GM12801 (cell line): ENCODE data around the gene DST.

Experiments used
- TF ChIP-seq, protein P1 (sequence below): IDR thresholded peaks from one replicate; pipeline ENCODE4 v1.5.1; 2011; ENCODE audit warnings: control low read depth; ENCODE audit not compliant: insufficient read length; ENCODE audit errors: extremely low read depth

Gene DST

DNA sequence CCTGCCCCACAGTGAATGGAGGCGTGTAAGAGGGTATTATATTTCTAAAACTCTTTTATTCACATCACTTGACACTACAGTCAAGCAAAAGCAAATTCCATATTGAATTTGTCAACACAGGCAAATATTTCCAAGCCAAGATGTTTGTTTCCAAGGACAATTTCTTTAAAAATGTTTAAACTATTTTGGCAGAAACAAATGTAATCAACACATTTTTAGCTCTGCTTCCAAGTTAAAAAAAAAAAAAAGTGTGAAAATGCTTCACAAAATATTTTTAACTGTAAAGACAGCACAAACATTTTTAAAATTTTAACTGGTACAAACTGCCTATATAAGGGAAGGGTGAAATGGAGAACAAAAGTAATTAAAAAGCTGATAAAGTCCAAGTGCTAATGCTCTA is 44.9 kb upstream of the DST start:
- TF ChIP-seq, protein P1, sequence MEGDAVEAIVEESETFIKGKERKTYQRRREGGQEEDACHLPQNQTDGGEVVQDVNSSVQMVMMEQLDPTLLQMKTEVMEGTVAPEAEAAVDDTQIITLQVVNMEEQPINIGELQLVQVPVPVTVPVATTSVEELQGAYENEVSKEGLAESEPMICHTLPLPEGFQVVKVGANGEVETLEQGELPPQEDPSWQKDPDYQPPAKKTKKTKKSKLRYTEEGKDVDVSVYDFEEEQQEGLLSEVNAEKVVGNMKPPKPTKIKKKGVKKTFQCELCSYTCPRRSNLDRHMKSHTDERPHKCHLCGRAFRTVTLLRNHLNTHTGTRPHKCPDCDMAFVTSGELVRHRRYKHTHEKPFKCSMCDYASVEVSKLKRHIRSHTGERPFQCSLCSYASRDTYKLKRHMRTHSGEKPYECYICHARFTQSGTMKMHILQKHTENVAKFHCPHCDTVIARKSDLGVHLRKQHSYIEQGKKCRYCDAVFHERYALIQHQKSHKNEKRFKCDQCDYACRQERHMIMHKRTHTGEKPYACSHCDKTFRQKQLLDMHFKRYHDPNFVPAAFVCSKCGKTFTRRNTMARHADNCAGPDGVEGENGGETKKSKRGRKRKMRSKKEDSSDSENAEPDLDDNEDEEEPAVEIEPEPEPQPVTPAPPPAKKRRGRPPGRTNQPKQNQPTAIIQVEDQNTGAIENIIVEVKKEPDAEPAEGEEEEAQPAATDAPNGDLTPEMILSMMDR: no peak

DNA sequence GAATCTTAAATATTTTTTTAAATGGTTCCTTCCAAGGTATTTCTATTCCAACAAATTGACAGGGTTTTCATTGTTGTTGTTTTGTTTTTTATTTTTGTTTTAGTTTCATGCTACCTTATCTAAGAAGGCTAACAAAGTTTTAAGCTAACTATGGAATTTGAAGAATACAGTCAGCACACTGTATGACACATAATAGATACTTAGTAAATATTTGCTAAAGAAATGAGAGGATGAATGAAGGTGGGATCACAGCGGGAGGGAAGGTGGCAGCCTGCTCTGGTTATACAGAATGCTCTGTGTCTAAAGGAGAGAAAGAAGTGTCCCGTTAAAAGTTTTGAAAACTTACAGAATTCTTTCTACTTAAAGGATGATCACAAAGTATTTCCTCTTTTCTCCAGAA is 43.7 kb upstream of the DST start:
- TF ChIP-seq, protein P1: no peak

DNA sequence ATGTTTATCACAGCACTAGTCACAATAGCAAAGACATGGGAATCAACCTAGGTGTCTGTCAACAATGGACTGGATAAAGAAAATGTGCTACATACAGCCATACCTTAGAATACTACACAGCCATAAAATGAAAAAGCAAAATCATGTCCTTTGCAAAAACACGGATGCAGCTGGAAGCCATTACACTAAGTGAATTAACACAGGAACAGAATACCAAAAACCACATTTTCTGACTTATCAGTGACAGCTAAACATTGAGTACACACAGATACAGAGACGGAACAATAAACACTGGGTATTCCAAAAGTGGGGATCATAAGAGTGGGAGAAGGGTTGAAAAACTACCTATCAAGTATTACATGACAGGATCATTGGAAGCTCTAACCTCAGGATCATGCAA is 43.3 kb upstream of the DST start:
- TF ChIP-seq, protein P1: no peak

DNA sequence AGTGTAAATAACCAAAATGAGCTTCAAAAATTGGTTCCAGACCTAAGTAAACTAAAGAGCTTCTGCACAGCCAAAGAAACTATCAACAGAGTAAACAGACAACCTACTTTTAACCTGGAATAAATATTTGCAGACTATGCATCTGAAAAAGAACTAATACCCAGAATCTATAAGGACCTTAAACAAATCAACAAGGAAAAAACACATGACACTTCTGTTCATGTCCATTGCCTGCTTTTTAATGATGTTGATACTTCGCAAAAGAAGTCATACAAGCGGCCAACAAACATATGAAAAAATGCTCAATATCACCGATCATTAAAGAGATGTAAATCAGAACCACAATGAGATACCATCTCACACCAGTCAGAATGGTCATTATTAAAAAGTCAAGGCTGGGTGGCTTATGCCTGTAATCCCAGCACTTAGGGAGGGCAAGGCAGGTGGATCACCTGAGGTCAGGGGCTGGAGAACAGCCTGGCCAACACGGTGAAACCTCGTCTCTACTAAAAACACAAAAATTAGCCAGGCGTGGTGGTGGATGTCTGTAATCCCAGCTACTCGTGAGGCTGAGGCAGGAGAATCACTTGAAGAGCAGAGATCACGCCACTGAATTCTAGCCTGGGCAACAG is 42.5 kb upstream of the DST start:
- TF ChIP-seq, protein P1: no peak

DNA sequence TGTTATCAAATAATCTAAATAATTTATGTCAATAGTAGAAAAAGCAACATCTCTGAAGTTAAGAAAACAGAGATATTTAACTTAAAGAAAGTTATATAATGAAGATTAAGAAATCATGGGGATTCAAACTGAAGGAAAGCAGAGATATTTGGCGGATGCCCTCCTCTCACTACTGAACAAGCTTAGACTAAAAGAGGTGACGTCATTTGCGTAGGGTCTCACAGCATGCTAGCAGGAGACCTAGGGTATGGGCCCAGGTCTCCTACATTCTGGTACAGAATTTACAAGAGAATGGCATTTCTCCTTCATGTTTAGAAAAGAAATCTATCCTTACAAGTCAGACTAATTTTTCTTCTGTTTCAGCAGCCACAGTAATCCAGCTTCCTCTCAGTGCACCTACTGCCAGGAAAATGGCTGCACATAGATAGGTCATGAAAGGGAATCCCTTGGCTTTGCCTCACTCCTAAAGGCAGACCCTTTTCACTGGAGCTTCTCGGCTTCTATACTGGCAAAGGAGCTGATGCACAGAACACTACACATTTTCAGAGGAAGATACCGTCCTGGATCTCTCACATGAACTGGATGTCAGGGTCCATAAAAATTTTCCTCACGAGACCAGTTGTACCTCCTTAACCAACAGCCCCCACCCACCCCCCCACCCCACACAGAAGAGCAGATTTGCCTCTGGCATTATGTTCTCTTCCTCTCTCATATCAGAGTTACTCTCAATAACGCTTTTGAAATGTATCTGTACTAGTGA is 41.8 kb upstream of the DST start:
- TF ChIP-seq, protein P1: no peak

DNA sequence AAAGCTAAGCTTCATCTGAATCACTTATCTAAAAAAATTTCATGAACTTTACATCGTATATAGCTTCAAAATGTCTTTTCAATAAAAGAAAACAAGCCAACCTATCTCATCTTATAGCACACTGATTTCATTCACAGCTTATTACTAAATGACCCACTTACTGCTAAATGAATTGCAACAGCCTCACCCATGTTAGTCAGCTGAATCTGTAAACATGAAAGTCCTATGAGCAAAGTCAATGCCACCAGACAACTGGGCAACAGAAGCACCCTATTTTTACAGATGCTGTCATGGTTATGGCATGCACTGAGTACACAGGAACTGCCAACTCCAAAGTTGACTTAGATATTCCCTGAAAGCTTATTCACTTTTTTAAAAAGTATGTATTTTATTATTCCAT is 41.2 kb upstream of the DST start:
- TF ChIP-seq, protein P1: no peak

DNA sequence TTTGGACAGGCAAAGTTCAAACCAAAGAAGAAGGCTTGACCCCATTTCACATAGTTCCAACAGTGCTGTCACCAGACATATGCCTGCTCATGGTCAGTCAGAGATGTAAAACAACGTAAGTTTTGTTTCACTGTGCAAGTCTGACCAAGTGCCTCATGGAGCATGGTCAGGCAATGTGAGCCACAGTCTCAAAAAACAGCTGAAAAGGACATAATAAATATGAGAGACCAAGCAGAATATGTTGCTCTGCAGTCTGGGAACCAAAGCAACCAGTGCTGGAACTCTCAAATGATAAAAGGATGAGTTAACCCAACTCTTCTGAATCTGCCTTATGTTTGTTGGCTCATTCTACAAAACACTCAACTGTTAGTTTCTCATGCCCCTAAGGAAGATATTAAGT is 39.9 kb upstream of the DST start:
- TF ChIP-seq, protein P1: no peak
